Stimulated activated naive CD4-positive, alpha-beta T cell treated with Interleukin-2 at 50 U/mL for 16 hours (primary cell): ENCODE measurements around the gene PDIA3.
A peak's percentile ranks its signal among the peaks of the same experiment; 100 is the strongest.
"Not testable (repeated sequence)": the region's sequence is repeated elsewhere in the genome, so short reads cannot be mapped to it uniquely, and the experiment has no call there.

Experiments used
- DNase-seq: peaks from one replicate; lab custom pipeline; 2025; lab: John Stamatoyannopoulos, UW

Gene PDIA3

GRCh38 chr15:43746245-43746902, at the start of gene PDIA3:
PDIA3 (plus strand) TSS chr15:43746438; CDS start chr15:43746540, 102 bp downstream.
- DNase-seq, result peak; percentile 83

GRCh38 chr15:43702174-43702573, 44.1 kb upstream of the PDIA3 start:
- no peak for DNase-seq

GRCh38 chr15:43702701-43703424, 43.4 kb upstream of the PDIA3 start:
- no peak for DNase-seq

GRCh38 chr15:43710431-43711131, 35.7 kb upstream of the PDIA3 start:
- DNase-seq, result not testable (repeated sequence)

GRCh38 chr15:43723151-43723550, 23.1 kb upstream of the PDIA3 start:
- DNase-seq, result no peak

- DNase-seq, result not testable (repeated sequence)
These were observed 19.9 kb upstream of the PDIA3 start for GRCh38 chr15:43726306-43726705.

GRCh38 chr15:43728053-43728725, 18.0 kb upstream of the PDIA3 start:
- not testable (repeated sequence) for DNase-seq

GRCh38 chr15:43735416-43735815, 10.8 kb upstream of the PDIA3 start:
- no peak for DNase-seq

- not testable (repeated sequence) for DNase-seq
These were observed 668 bp downstream of the PDIA3 start for GRCh38 chr15:43746903-43747309.

- no peak for DNase-seq
These were observed 2.1 kb downstream of the PDIA3 start for GRCh38 chr15:43748376-43748775.

- peak; percentile 35 for DNase-seq
These were observed 3.6 kb downstream of the PDIA3 start for GRCh38 chr15:43749690-43750345.

GRCh38 chr15:43751885-43752284, 5.6 kb downstream of the PDIA3 start:
- no peak for DNase-seq

GRCh38 chr15:43762824-43763223, 16.6 kb downstream of the PDIA3 start:
- no peak for DNase-seq

- no peak for DNase-seq
These were observed 17.7 kb downstream of the PDIA3 start for GRCh38 chr15:43763819-43764446.

- DNase-seq, result peak; percentile 58
These were observed 23.5 kb downstream of the PDIA3 start for GRCh38 chr15:43769584-43770228.

- no peak for DNase-seq
These were observed 25.6 kb downstream of the PDIA3 start for GRCh38 chr15:43771816-43772215.

- no peak for DNase-seq
These were observed 26.4 kb downstream of the PDIA3 start for GRCh38 chr15:43772624-43773023.

GRCh38 chr15:43774062-43774461, 27.8 kb downstream of the PDIA3 start:
- DNase-seq, result no peak

GRCh38 chr15:43775411-43775965, 29.2 kb downstream of the PDIA3 start:
- DNase-seq, result no peak

GRCh38 chr15:43776101-43776717, 30.0 kb downstream of the PDIA3 start:
- DNase-seq, result peak; percentile 22
